ENCODE data around the gene SYNDIG1.

SYNDIG1 gene

GRCh38 chr20:24571159-24571558 lies 101.7 kb downstream of the SYNDIG1 start:
- DNase-seq: no peak

- DNase-seq: no peak
Measured at GRCh38 chr20:24572140-24572539, 102.7 kb downstream of the SYNDIG1 start.

GRCh38 chr20:24572862-24573261 lies 103.4 kb downstream of the SYNDIG1 start:
- DNase-seq: no peak

- no peak for DNase-seq
Measured at GRCh38 chr20:24573557-24573956, 104.1 kb downstream of the SYNDIG1 start.

DNA sequence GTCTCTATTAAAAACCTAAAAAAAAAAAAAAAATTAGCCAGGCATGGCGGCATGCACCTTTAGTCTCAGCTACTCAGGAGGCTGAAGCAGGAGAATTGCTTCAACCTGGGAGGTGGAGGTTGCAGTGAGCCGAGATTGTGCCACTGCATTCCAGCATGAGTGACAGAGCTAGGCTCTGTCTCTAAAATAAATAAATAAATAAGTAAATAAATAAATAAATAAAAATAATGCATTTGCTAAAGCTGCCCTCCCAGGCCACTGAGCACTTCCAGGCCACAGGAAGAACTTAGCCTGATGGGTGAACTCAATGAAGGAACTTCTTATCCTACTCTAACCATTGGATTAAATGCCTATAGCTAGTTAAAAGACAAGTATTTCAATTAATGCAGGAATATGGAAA lies 104.9 kb downstream of the SYNDIG1 start:
- no peak for DNase-seq

DNA sequence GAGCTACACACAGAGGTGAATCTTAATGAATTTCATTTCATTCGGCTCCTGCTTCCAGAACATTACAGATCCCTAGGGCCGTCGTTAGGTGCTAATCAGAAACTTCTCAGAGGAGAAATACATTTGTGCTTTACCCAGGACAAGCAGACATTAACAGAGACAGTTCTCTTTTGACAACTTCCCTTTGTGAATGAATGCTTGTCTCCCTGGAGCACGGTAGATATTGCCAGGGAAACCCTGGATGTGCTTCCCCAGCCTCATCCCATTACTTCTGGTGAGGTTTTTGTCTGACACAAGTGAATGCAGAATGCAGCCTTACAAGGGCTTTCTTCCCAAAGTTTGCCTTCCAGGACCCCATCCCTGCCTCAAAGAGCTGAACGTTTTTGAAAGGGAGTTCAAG lies 105.4 kb downstream of the SYNDIG1 start:
- no peak for DNase-seq

DNA sequence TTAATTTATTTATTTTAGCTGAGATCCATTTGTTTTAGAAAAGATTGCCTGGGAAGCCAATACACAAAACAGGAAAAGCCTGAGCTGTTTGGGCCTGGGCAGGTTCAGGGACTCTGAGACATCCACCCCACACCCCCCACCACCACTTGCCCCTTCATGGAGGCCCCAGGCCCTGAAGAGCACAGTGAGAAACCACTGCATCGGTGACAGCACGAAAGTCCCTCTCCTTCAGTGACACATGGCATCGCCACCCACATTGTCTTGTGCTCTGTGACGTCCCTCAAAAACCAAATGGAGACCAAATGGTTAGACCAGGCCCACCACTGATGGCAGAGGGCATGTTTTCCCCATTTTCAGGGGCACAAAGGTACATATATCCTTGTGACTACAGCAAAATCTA lies 106.4 kb downstream of the SYNDIG1 start:
- DNase-seq: no peak

DNA sequence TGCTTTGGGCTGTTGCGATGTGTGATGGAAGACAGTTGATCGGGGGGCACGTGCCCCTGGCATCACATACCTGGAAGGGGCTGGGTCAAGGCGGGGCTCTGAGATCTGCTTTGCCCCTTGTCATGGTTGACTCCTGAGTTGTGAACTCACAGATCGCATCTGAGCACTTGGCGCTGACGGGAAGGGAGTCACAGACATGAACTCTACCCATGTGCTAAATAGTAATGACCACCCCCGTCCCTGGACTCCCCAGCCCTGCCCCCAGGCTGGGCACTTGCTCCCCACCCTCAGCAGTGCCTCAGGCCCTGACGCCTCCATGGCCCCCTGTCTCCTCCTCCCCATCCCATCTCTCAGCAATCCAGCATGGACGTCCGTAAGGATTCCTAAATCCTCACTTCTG lies 107.0 kb downstream of the SYNDIG1 start:
- DNase-seq: no peak

- DNase-seq: no peak
Measured at GRCh38 chr20:24577271-24577909, 108.0 kb downstream of the SYNDIG1 start.

- DNase-seq: no peak
Measured at GRCh38 chr20:24578567-24579415, 109.4 kb downstream of the SYNDIG1 start.

DNA sequence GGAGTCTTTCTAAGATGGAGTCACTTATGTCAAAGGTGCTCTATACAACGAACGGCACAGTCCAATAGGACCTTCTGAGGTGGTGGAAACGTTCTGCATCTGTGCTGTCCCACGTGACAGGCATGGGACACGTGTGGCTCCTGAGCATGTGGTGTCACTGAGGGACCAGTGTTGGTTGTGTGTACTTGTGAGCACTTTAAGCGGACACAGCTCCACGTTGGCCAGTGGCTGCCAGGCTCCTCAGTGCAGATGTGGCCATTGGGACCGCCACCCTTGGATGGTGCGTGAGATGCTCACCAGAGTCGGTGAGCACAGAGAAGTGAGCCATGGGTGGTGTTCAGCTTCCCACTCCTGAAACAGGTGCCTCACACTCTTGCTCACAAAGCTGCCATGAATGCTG lies 110.0 kb downstream of the SYNDIG1 start:
- no peak for DNase-seq

DNA sequence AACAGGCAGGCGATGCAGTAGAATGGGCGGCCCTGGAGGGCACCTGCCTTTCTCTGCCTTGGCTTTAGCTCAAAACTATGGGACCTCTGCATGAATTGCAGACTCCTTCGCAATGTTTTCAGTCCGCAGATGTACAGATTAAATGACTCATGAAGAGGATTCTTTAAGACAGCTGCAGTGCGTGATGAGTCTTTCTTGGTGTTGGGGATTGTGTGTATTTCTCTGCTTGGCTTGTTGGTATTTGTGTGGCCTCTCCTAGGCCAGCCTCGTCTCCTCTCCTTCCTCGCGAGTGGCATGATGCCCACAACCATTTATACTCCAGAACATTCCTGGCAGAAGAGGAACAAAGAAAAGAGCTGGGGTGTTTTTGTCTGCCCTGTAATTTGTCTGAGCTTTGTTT lies 110.6 kb downstream of the SYNDIG1 start:
- no peak for DNase-seq

- DNase-seq: no peak
Measured at GRCh38 chr20:24580855-24581254, 111.4 kb downstream of the SYNDIG1 start.

- DNase-seq: no peak
Measured at GRCh38 chr20:24581443-24582170, 112.2 kb downstream of the SYNDIG1 start.

DNA sequence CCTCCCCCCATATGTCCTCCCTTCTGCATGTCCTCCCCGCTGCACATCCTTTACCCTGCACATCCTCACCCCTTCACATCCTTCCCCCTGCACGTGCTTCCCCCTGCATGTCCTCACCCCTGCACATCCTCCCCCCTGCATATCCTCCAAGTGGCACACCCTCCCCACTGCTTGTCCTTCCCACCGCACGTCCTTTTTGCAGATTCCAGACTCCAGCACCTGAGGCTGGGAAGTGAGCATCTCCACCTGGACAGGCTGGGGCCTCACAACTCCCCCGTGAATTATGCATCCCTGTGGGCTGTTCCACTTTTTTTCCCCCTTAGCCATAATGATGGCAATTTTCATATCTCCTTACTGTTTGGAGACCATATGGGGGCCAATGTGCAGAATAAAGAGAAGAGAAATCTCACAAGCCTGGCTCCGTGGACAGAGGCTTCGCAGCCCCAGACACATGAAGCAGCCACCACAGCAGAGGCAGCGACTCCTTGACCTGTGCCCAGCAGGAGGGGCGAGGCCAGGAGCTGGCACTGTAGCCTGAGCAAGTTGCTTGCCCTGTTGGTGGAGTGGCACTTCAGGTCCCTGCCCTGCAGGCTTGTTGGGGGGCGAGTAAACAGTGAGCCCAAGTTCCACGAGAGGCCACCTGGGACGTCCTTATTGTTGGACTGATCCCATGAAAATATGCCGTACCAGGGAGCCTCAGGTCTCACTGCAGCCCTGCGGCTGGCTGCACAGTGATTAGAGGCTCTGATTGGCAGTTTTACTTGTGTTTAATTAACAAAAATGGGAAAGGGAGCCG lies 113.1 kb downstream of the SYNDIG1 start:
- DNase-seq: no peak

- no peak for DNase-seq
Measured at GRCh38 chr20:24583169-24583792, 113.9 kb downstream of the SYNDIG1 start.

DNA sequence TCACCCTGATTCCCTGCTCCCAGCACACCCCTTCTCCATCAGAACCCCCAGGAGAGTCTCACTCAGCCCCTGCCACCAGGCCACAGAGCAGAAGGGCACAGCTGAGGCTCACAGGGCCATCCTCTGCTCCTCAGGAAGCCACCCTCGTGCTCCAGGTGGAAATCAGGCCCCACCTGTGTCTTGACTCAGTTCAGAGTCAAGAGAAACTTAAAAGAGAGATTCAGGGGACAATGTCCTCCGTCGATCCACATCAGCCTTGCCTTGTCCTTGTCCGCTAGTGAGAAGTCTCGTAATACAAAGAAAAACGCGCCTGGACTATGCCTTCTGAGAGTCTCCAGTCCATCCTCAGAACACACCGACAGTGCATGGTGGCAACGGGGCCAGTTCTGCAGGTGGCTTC lies 114.6 kb downstream of the SYNDIG1 start:
- no peak for DNase-seq

DNA sequence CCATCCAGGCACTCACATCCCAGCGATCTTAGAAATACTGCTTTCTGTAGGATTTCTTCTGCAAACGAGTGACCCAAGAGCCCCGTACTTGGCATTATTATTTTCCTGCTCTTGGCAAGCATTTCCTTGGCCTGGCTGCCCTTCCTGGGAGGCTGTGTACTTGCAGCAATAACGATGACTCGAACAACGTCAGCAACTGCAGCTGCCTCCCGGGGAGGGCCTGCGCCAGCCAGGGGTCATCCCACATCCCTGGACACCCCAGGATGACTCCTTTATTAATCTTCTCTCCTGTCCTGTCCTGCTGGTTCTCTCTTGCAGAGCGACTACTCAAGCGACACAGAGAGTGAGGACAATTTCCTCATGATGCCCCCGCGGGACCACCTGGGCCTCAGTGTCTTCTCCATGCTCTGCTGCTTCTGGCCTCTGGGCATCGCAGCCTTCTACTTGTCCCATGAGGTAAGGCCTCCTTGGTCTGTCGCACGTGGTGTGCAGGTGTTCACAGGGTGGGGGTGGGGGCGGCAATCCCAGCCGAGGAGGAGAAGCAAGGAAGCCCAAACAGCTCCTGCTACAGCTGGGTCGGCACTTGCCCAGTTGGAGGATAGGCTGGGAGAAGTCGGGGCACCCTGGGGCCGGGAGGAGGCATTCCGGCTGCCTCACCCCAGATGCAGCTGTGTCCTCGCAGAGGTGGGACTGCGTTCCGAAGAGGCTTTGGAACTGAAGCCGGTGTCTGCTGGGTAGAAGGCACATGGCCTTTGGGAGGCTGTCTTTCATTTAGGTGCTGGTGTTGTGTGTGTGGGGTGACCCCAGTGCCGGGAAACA lies 115.3 kb downstream of the SYNDIG1 start:
- DNase-seq: no peak

DNA sequence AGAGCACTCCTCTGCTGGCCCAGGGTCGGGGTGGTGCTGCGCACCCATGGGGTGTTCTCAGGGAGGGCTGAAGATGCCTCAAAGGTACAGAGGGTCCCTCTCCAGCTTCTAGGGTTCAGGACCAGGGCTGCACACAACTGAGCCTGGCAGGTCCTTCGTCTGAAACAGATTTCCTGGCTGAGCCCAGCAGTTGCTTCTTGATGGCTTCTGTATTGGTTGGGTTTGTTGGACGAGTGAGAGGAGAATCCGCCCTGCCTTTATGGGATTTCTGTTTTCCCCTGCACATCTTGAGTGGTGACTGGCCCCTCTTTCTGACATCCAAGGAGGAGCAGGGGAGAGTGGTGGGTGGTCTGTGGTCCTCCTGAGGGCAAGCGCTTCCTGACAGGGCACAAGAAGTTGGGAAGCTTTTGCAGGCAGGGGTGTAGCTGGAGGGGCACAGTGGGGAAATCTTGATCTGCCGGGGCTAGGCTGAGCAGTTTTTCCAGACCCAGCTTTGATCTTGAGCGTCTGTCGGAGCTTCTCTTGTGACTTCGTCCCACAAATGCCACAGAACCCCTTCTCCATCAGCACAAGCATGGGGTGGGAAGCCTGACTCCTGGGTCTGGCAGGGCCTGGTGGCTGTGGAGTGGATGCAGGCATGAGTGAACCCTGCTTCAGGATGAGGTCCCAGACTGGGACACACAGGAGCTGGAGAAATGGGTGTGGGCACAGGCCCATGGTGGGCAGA lies 116.5 kb downstream of the SYNDIG1 start:
- DNase-seq: no peak

GRCh38 chr20:24586523-24586840 lies 117.1 kb downstream of the SYNDIG1 start:
- DNase-seq: no peak
